Mucosa of descending colon (tissue), 3 donors: ENCODE data around the gene CAPN8. TPM values are rescaled to one million over a fixed set of nuclear protein-coding genes. Genes with fewer than 3 reads are reported as not detected.

Experiments
- ATAC-seq: fragments of 200-7000 bp; cut with Tn5 transposase; one replicate; pipeline ENCODE4 v1.9.1; 2020; ENCODE audit warnings: mild to moderate bottlenecking, moderate library complexity
- DNase-seq, 3 donors: peaks; one replicate each; pipeline ENCODE4 v3.0.0-alpha.2; 2020
- H3K36me3 ChIP-seq: fragments of 200-600 bp; one replicate; pipeline ENCODE4 v1.8.0; 2021; ENCODE audit warnings: low read depth, mild to moderate bottlenecking
- H3K4me1 ChIP-seq: fragments of 200-600 bp; one replicate; pipeline ENCODE4 v1.8.0; 2021; ENCODE audit warnings: low read depth, mild to moderate bottlenecking
- H3K4me3 ChIP-seq: fragments of 200-600 bp; one replicate; pipeline ENCODE4 v1.8.0; 2021; ENCODE audit warnings: mild to moderate bottlenecking
- H3K9me3 ChIP-seq: fragments of 200-600 bp; one replicate; pipeline ENCODE4 v1.8.0; 2021; ENCODE audit warnings: mild to moderate bottlenecking
- CTCF ChIP-seq: fragments of 200-600 bp; IDR thresholded peaks from one replicate; pipeline ENCODE4 v1.8.0; 2022; ENCODE audit warnings: antibody characterized with exemption, mild to moderate bottlenecking
- intact Hi-C, 2 donors: fragments of 100-400 bp; cut with DNase I in 1 of 2; cut with micrococcal nuclease in 1 of 2; formaldehyde crosslinking; loops; one replicate each; pipeline versions ENCODE4 v1.11.0 to v1.11.1; 2022; cut with DNase I, micrococcal nuclease
- total RNA-seq, 3 donors: library from RNA; stranded (reverse); fragmentation: NEBNext Ultra II Directional in 2 of 3; extraction: Animal tissue kit (Norgen Biotek cat#: 25700) in 2 of 3; gene quantifications; one replicate each; pipeline versions ENCODE4 v1.2.1 to v1.2.4, GENCODE V29; 2021 to 2023
- donor health status: DM: no; HTN: no; CAD: no; lungs with moderate emphysema.
- donor health status: DM: no; HTN: no; CAD: no.
- donor health status: DM: no; HTN: yes; CAD: no.

The CAPN8 gene
- total RNA-seq, 3 donors from 2014 or later = 31.1 to 88.6 (median 59.0) TPM

- Histone ChIP-seq H3K36me3 (no peaks in the 10 kb centered on the region), H3K4me3 (no peak overlapping the region), H3K9me3 (no peaks in the 10 kb centered on the region), H3K4me1 (peaks cover 5% of the 10 kb centered on the region)
- intact Hi-C loops = no loop called here
- DNase-seq = no peak
- no peak for TF ChIP-seq CTCF
- no peak for ATAC-seq
Observed at GRCh38 chr1:223651291-223651991, 14.1 kb downstream of the CAPN8 start.

GRCh38 chr1:223650465-223650864 is 15.0 kb downstream of the CAPN8 start:
- Histone ChIP-seq H3K4me3 (no peak overlapping the region), H3K36me3 (no peaks in the 10 kb centered on the region), H3K9me3 (no peaks in the 10 kb centered on the region), H3K4me1 (peaks cover 5% of the 10 kb centered on the region)
- ATAC-seq = no peak
- intact Hi-C loops = no loop called here
- DNase-seq = no peak
- TF ChIP-seq CTCF = no peak

- ATAC-seq (no peak), DNase-seq (no peak)
- Histone ChIP-seq H3K4me1 (peaks cover 1% of the 10 kb centered on the region), H3K4me3 (no peak overlapping the region), H3K36me3 (no peaks in the 10 kb centered on the region), H3K9me3 (no peaks in the 10 kb centered on the region)
- no peak for TF ChIP-seq CTCF
- intact Hi-C loops = no loop called here
Observed at GRCh38 chr1:223649222-223649621, 16.3 kb downstream of the CAPN8 start.

- ATAC-seq (no peak), DNase-seq (no peak)
- intact Hi-C loops = no loop called here
- no peaks in the 10 kb centered on the region for H3K36me3 ChIP-seq
- H3K9me3 ChIP-seq = no peaks in the 10 kb centered on the region
- no peak for TF ChIP-seq CTCF
- peaks cover 2% of the 10 kb centered on the region for H3K4me1 ChIP-seq
- H3K4me3 ChIP-seq = no peak overlapping the region
Observed at GRCh38 chr1:223647249-223647648, 18.3 kb downstream of the CAPN8 start.

GRCh38 chr1:223645903-223646302 is 19.6 kb downstream of the CAPN8 start:
- Histone ChIP-seq H3K4me3 (no peak overlapping the region), H3K9me3 (no peaks in the 10 kb centered on the region), H3K36me3 (no peaks in the 10 kb centered on the region), H3K4me1 (peaks cover 10% of the 10 kb centered on the region)
- peak in 2 of 3 donors; percentile 46 to 64 for DNase-seq
- peak; percentile 68 for ATAC-seq
- intact Hi-C loops = no loop called here
- no peak for TF ChIP-seq CTCF
